ENCODE data around the gene SLC27A5.

The SLC27A5 gene

GRCh38 chr19:58554494-58555368 is 42.9 kb upstream of the SLC27A5 start, which contains the start of gene CHMP2A:
Gene CHMP2A, minus strand, starts transcription at chr19:58555105. Its CDS starts 893 bp downstream, at chr19:58554212.
- peak within 1 kb of the TSS; percentile 63 for H3K4me3 ChIP-seq (replicated peaks; ENCODE audit: low read depth, low read length)
- peak; percentile 87 for DNase-seq (ENCODE audit: extremely low read depth, low read depth)
- TF ChIP-seq CTCF (IDR thresholded peaks at IDR 0.05; ENCODE audit: low read depth, low read length, missing control alignments), result no peak

GRCh38 chr19:58553799-58554493 is 42.2 kb upstream of the SLC27A5 start:
- DNase-seq (ENCODE audit: extremely low read depth, low read depth), result no peak
- H3K4me3 ChIP-seq (replicated peaks; ENCODE audit: low read depth, low read length), result peak overlapping the region; percentile 63
- TF ChIP-seq CTCF (IDR thresholded peaks at IDR 0.05; ENCODE audit: low read depth, low read length, missing control alignments), result no peak

DNA sequence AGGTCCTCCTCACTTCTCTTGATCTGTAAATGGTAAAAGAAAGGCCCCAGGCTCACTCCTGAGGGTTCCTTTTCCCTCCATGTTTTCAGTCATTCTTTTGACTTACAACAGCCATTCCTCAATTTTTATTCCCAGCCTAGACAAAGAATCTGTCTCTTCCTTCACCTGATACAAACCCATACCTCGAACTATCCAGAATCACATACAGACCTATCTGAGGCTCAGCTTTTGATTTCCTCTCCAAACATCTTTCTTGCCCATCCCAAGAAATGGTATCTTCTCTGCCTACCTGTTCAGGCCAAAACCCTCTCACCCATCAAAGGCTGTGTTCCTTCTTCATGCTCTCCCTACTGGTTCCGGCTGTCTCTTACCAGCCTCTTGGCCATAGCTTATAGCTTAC is 40.9 kb upstream of the SLC27A5 start:
- no peak for TF ChIP-seq CTCF (IDR thresholded peaks at IDR 0.05; ENCODE audit: low read depth, low read length, missing control alignments)

DNA sequence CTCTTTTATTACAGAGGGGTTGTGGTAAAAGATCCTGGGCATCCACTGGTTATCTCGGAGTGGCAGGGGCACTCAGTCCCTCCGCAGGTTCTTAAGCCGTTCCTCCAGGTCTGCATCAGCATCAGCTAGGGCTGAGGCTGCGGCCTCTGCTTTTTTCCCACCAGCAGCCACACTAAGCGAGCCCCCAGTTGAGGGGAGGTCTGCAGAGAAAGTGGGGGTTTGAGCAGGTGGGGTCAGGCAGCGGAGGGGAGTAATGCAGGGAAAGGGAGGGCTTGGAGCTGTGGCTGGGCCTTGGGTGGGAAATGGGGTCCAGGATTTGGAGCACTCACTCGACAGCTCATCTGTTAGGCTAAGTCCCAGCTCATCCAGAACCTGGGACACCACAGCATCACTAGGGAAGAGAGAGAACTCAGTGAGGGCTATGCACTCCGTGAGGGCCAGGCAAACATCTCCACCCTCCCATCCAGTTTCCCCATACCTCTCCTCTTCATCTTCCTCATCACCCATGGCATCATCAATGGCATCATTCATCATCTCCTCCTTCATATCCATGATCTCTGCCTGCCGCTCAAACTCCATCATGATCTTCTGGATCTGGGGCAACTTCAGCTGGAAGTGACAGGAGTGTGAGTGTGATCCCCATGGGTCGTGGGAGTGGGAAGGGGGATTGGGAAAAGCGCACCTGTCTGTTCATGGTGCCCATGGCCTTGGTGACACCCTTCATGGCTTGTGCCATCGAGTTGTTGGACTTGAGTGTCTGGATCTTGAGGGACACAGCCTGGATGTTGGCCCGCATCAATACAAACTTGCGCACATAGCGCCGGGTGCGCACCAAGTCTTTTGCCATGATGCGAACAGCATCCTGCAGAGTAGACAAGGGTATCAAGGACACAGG is 40.0 kb upstream of the SLC27A5 start:
- no peak for DNase-seq (ENCODE audit: extremely low read depth, low read depth)
- TF ChIP-seq CTCF (IDR thresholded peaks at IDR 0.05; ENCODE audit: low read depth, low read length, missing control alignments), result no peak
- H3K4me3 ChIP-seq (replicated peaks; ENCODE audit: low read depth, low read length), result no peak overlapping the region

More for the DNA sequence above, 40.9 kb upstream of the SLC27A5 start:
- no peak overlapping the region for H3K4me3 ChIP-seq (replicated peaks; ENCODE audit: low read depth, low read length)
- no peak for DNase-seq (ENCODE audit: extremely low read depth, low read depth)

DNA sequence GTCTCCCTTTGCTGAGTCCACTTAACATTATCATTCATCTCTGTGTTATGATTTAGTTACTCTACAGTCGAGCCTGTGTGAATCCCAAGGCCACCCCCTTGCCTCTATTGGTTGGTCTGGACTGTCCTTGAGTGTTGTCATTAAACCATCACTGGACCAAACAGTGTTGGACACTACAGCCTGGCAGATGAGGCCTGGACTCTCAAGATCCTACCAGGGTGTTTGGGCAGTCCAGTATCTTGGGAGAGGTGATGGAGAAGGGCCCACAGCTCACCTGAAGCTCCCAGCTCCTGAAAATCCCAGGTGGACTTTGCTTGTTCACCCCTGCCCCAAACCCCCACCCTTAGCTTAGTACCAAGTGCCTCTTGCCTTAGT is 39.3 kb upstream of the SLC27A5 start:
- DNase-seq (ENCODE audit: extremely low read depth, low read depth), result no peak
- no peak for TF ChIP-seq CTCF (IDR thresholded peaks at IDR 0.05; ENCODE audit: low read depth, low read length, missing control alignments)
- no peak overlapping the region for H3K4me3 ChIP-seq (replicated peaks; ENCODE audit: low read depth, low read length)

- TF ChIP-seq CTCF (IDR thresholded peaks at IDR 0.05; ENCODE audit: low read depth, low read length, missing control alignments), result no peak
- no peak for DNase-seq (ENCODE audit: extremely low read depth, low read depth)
- H3K4me3 ChIP-seq (replicated peaks; ENCODE audit: low read depth, low read length), result no peak overlapping the region
These were observed 38.8 kb upstream of the SLC27A5 start for GRCh38 chr19:58550362-58551122.

Data from HFF-Myc (cell line).